ENCODE data around the gene PLET1.

The PLET1 gene

GRCh38 chr11:112278803-112279202 lies 18.1 kb upstream of the PLET1 start:
- no peaks in the 10 kb centered on the region for H3K9me3 Mint-ChIP-seq
- H3K4me3 Mint-ChIP-seq, result no peak overlapping the region
- ATAC-seq (replicated peaks; ENCODE audit: extremely low read depth, poor library complexity, severe bottlenecking), result no peak
- no peak for DNase-seq (ENCODE audit: low spot score in 2 of 2)
- no peak overlapping the region for H3K27ac Mint-ChIP-seq (ENCODE audit: low read depth)
- no peaks in the 10 kb centered on the region for H3K27me3 Mint-ChIP-seq
- H3K36me3 Mint-ChIP-seq (ENCODE audit: insufficient read depth), result peaks cover 2% of the 10 kb centered on the region
- peaks cover 13% of the 10 kb centered on the region for H3K4me1 Mint-ChIP-seq

GRCh38 chr11:112277941-112278340 lies 17.3 kb upstream of the PLET1 start:
- Mint-ChIP-seq H3K27me3 (no peaks in the 10 kb centered on the region), H3K4me3 (no peak overlapping the region), H3K4me1 (peaks cover 13% of the 10 kb centered on the region), H3K27ac (ENCODE audit: low read depth) (no peak overlapping the region), H3K36me3 (ENCODE audit: insufficient read depth) (peaks cover 2% of the 10 kb centered on the region), H3K9me3 (no peaks in the 10 kb centered on the region)
- ATAC-seq (replicated peaks; ENCODE audit: extremely low read depth, poor library complexity, severe bottlenecking) (no peak), DNase-seq (ENCODE audit: low spot score in 2 of 2) (no peak)

- Mint-ChIP-seq H3K4me1 (peaks cover 13% of the 10 kb centered on the region), H3K27me3 (no peaks in the 10 kb centered on the region), H3K4me3 (no peak overlapping the region), H3K36me3 (ENCODE audit: insufficient read depth) (peaks cover 2% of the 10 kb centered on the region), H3K27ac (ENCODE audit: low read depth) (no peak overlapping the region), H3K9me3 (no peaks in the 10 kb centered on the region)
- DNase-seq (ENCODE audit: low spot score in 2 of 2) (no peak), ATAC-seq (replicated peaks; ENCODE audit: extremely low read depth, poor library complexity, severe bottlenecking) (no peak)
Measured at GRCh38 chr11:112277029-112277428, 16.4 kb upstream of the PLET1 start.

- Mint-ChIP-seq H3K27ac (ENCODE audit: low read depth) (no peak overlapping the region), H3K27me3 (no peaks in the 10 kb centered on the region), H3K36me3 (ENCODE audit: insufficient read depth) (peaks cover 2% of the 10 kb centered on the region), H3K4me1 (no peaks in the 10 kb centered on the region), H3K4me3 (no peak overlapping the region), H3K9me3 (no peaks in the 10 kb centered on the region)
- DNase-seq (ENCODE audit: low spot score in 2 of 2) (no peak), ATAC-seq (replicated peaks; ENCODE audit: extremely low read depth, poor library complexity, severe bottlenecking) (no peak)
Measured at GRCh38 chr11:112274007-112274783, 13.5 kb upstream of the PLET1 start.

GRCh38 chr11:112273066-112273465 lies 12.4 kb upstream of the PLET1 start:
- Mint-ChIP-seq H3K27me3 (no peaks in the 10 kb centered on the region), H3K36me3 (ENCODE audit: insufficient read depth) (peaks cover 2% of the 10 kb centered on the region), H3K4me1 (no peaks in the 10 kb centered on the region), H3K4me3 (no peak overlapping the region), H3K27ac (ENCODE audit: low read depth) (no peak overlapping the region), H3K9me3 (no peaks in the 10 kb centered on the region)
- ATAC-seq (replicated peaks; ENCODE audit: extremely low read depth, poor library complexity, severe bottlenecking) (no peak), DNase-seq (ENCODE audit: low spot score in 2 of 2) (no peak)

GRCh38 chr11:112271242-112271641 lies 10.6 kb upstream of the PLET1 start:
- DNase-seq (ENCODE audit: low spot score in 2 of 2), result no peak
- no peak overlapping the region for H3K27ac Mint-ChIP-seq (ENCODE audit: low read depth)
- no peaks in the 10 kb centered on the region for H3K36me3 Mint-ChIP-seq (ENCODE audit: insufficient read depth)
- no peak for ATAC-seq (replicated peaks; ENCODE audit: extremely low read depth, poor library complexity, severe bottlenecking)
- no peaks in the 10 kb centered on the region for H3K27me3 Mint-ChIP-seq
- no peaks in the 10 kb centered on the region for H3K4me1 Mint-ChIP-seq
- no peaks in the 10 kb centered on the region for H3K9me3 Mint-ChIP-seq
- no peak overlapping the region for H3K4me3 Mint-ChIP-seq

GRCh38 chr11:112270551-112271180 lies 10.0 kb upstream of the PLET1 start:
- H3K36me3 Mint-ChIP-seq (ENCODE audit: insufficient read depth), result no peaks in the 10 kb centered on the region
- no peak for DNase-seq (ENCODE audit: low spot score in 2 of 2)
- no peaks in the 10 kb centered on the region for H3K4me1 Mint-ChIP-seq
- H3K27ac Mint-ChIP-seq (ENCODE audit: low read depth), result no peak overlapping the region
- ATAC-seq (replicated peaks; ENCODE audit: extremely low read depth, poor library complexity, severe bottlenecking), result no peak
- H3K4me3 Mint-ChIP-seq, result no peak overlapping the region
- no peaks in the 10 kb centered on the region for H3K9me3 Mint-ChIP-seq
- no peaks in the 10 kb centered on the region for H3K27me3 Mint-ChIP-seq

GRCh38 chr11:112269139-112269538 lies 8.5 kb upstream of the PLET1 start:
- Mint-ChIP-seq H3K4me3 (no peak overlapping the region), H3K36me3 (ENCODE audit: insufficient read depth) (no peaks in the 10 kb centered on the region), H3K9me3 (no peaks in the 10 kb centered on the region)

GRCh38 chr11:112268406-112268805 lies 7.7 kb upstream of the PLET1 start:
- Mint-ChIP-seq H3K36me3 (ENCODE audit: insufficient read depth) (no peaks in the 10 kb centered on the region), H3K27me3 (no peaks in the 10 kb centered on the region), H3K4me3 (no peak overlapping the region), H3K9me3 (no peaks in the 10 kb centered on the region), H3K4me1 (no peaks in the 10 kb centered on the region), H3K27ac (ENCODE audit: low read depth) (no peak overlapping the region)
- ATAC-seq (replicated peaks; ENCODE audit: extremely low read depth, poor library complexity, severe bottlenecking), result no peak
- DNase-seq (ENCODE audit: low spot score in 2 of 2), result no peak

More at GRCh38 chr11:112269139-112269538, 8.5 kb upstream of the PLET1 start:
- H3K27ac Mint-ChIP-seq (ENCODE audit: low read depth), result no peak overlapping the region
- no peak for DNase-seq (ENCODE audit: low spot score in 2 of 2)
- no peak for ATAC-seq (replicated peaks; ENCODE audit: extremely low read depth, poor library complexity, severe bottlenecking)
- H3K27me3 Mint-ChIP-seq, result no peaks in the 10 kb centered on the region
- H3K4me1 Mint-ChIP-seq, result no peaks in the 10 kb centered on the region

GRCh38 chr11:112267188-112267591 lies 6.5 kb upstream of the PLET1 start:
- Mint-ChIP-seq H3K36me3 (ENCODE audit: insufficient read depth) (no peaks in the 10 kb centered on the region), H3K9me3 (no peaks in the 10 kb centered on the region), H3K27me3 (no peaks in the 10 kb centered on the region), H3K4me3 (no peak overlapping the region), H3K27ac (ENCODE audit: low read depth) (no peak overlapping the region), H3K4me1 (no peaks in the 10 kb centered on the region)
- ATAC-seq (replicated peaks; ENCODE audit: extremely low read depth, poor library complexity, severe bottlenecking) (no peak), DNase-seq (ENCODE audit: low spot score in 2 of 2) (no peak)

- H3K4me3 Mint-ChIP-seq, result no peak overlapping the region
- H3K4me1 Mint-ChIP-seq, result no peaks in the 10 kb centered on the region
- DNase-seq (ENCODE audit: low spot score in 2 of 2) (no peak), ATAC-seq (replicated peaks; ENCODE audit: extremely low read depth, poor library complexity, severe bottlenecking) (no peak)
- H3K27me3 Mint-ChIP-seq, result no peaks in the 10 kb centered on the region
- no peaks in the 10 kb centered on the region for H3K9me3 Mint-ChIP-seq
- no peaks in the 10 kb centered on the region for H3K36me3 Mint-ChIP-seq (ENCODE audit: insufficient read depth)
- no peak overlapping the region for H3K27ac Mint-ChIP-seq (ENCODE audit: low read depth)
Measured at GRCh38 chr11:112266410-112266778, 5.7 kb upstream of the PLET1 start.

- no peak for DNase-seq (ENCODE audit: low spot score in 2 of 2)
- peaks cover 2% of the 10 kb centered on the region for H3K36me3 Mint-ChIP-seq (ENCODE audit: insufficient read depth)
- H3K9me3 Mint-ChIP-seq, result no peaks in the 10 kb centered on the region
- ATAC-seq (replicated peaks; ENCODE audit: extremely low read depth, poor library complexity, severe bottlenecking), result no peak
- no peak overlapping the region for H3K27ac Mint-ChIP-seq (ENCODE audit: low read depth)
- no peaks in the 10 kb centered on the region for H3K27me3 Mint-ChIP-seq
- no peak overlapping the region for H3K4me3 Mint-ChIP-seq
- no peaks in the 10 kb centered on the region for H3K4me1 Mint-ChIP-seq
Measured at GRCh38 chr11:112265659-112266409, 5.2 kb upstream of the PLET1 start.
